ENCODE measurements around the gene OXLD1.

The OXLD1 gene

DNA sequence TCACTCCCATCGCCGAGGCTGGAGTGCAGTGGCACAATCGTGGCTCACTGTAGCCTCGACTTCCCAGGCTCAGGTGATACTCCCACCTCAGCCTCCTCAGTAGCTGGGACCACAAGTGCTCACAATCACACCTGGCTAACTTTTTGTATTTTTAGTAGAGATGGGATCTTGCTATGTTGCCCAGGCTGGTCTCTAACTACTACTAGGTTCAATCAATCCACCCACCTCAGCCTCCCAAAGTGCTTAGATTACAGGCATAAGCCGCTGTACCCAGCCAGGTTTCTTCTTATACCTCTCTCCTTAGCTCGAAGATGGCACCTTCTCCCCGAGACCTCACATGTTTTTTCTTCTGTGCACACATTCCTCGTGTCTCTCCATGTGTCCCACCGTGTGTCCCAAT lies 26.4 kb downstream of the OXLD1 start:
- Histone ChIP-seq H3K9me3 (ENCODE audit: insufficient read depth, low read depth, low read length) (no peaks in the 10 kb centered on the region), H3K4ac (ENCODE audit: low read depth, low read length) (no peak overlapping the region), H3K79me2 (ENCODE audit: control insufficient read depth, insufficient read depth, low read length, poor library complexity) (peaks cover 13% of the 10 kb centered on the region), H2AFZ (ENCODE audit: insufficient read depth, low read length, poor library complexity) (no peak overlapping the region), H2AK5ac (ENCODE audit: low read length) (no peak overlapping the region), H3K23ac (ENCODE audit: low read length) (no peak overlapping the region), H4K12ac (ENCODE audit: low read depth, low read length) (no peak overlapping the region), H3K14ac (ENCODE audit: low read length) (no peak overlapping the region), H4K8ac (ENCODE audit: low read depth, low read length) (no peak overlapping the region), H2BK5ac (ENCODE audit: low read depth, low read length, poor library complexity) (no peak overlapping the region), H3K9ac (ENCODE audit: low read length) (no peak overlapping the region), H3K4me1 (ENCODE audit: control insufficient read depth in 1 of 2, insufficient read depth in 2 of 2, low read length in 2 of 2) (peaks cover 8 to 16% of the 10 kb centered on the region in 2 experiments), H3K79me1 (ENCODE audit: low read length) (peaks cover 8% of the 10 kb centered on the region), H2BK12ac (ENCODE audit: low read length) (no peak overlapping the region), H2BK120ac (ENCODE audit: insufficient read depth, low read length, poor library complexity) (no peak overlapping the region), H3K18ac (ENCODE audit: low read length) (no peak overlapping the region), H3K27ac (ENCODE audit: low read depth, low read length) (no peak overlapping the region), H4K91ac (ENCODE audit: low read depth, low read length) (no peak overlapping the region), H3K27me3 (ENCODE audit: insufficient read depth, low read length) (no peaks in the 10 kb centered on the region), H3K36me3 (ENCODE audit: control insufficient read depth in 1 of 2, insufficient read depth in 2 of 2, low read length in 2 of 2) (peaks cover 0 to 3% of the 10 kb centered on the region in 2 experiments), H3K4me3 (ENCODE audit: low read depth, low read length) (no peak overlapping the region), H3K4me2 (ENCODE audit: low read length) (no peak overlapping the region)
- DNase-seq, result no peak
- no CpG with 5 or more reads among the region's 9 CpGs for WGBS (ENCODE audit: extremely low coverage, insufficient coverage, insufficient read length)

DNA sequence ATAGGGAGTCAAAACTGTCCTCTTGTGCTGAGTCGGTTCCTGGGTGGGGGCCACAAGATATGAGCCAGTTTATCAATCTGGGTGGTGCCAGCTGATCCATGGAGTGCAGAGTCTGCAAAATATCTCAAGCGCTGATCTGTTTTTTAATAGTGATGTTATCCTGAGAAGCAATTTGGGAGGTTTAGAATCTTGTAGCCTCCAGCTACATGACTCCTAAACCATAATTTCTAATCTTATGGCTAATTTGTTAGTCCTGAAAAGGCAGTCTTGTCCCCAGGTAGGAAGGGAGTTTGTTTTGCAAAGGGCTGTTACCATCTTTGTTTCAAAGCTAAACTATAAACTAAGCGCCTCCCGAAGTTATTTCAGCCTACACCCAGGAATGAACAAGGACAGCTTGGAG lies 27.7 kb downstream of the OXLD1 start:
- Histone ChIP-seq H3K4me3 (ENCODE audit: low read depth, low read length) (no peak overlapping the region), H3K4ac (ENCODE audit: low read depth, low read length) (no peak overlapping the region), H3K9me3 (ENCODE audit: insufficient read depth, low read depth, low read length) (no peaks in the 10 kb centered on the region), H2BK12ac (ENCODE audit: low read length) (no peak overlapping the region), H4K12ac (ENCODE audit: low read depth, low read length) (no peak overlapping the region), H2BK5ac (ENCODE audit: low read depth, low read length, poor library complexity) (no peak overlapping the region), H3K18ac (ENCODE audit: low read length) (no peak overlapping the region), H3K27me3 (ENCODE audit: insufficient read depth, low read length) (no peaks in the 10 kb centered on the region), H3K9ac (ENCODE audit: low read length) (no peak overlapping the region), H3K27ac (ENCODE audit: low read depth, low read length) (no peak overlapping the region), H2AFZ (ENCODE audit: insufficient read depth, low read length, poor library complexity) (no peak overlapping the region), H4K91ac (ENCODE audit: low read depth, low read length) (no peak overlapping the region), H3K4me2 (ENCODE audit: low read length) (no peak overlapping the region), H3K14ac (ENCODE audit: low read length) (no peak overlapping the region), H3K23ac (ENCODE audit: low read length) (no peak overlapping the region), H4K8ac (ENCODE audit: low read depth, low read length) (no peak overlapping the region), H3K4me1 (ENCODE audit: control insufficient read depth in 1 of 2, insufficient read depth in 2 of 2, low read length in 2 of 2) (peaks cover 8 to 16% of the 10 kb centered on the region in 2 experiments), H2BK120ac (ENCODE audit: insufficient read depth, low read length, poor library complexity) (no peak overlapping the region), H3K36me3 (ENCODE audit: control insufficient read depth in 1 of 2, insufficient read depth in 2 of 2, low read length in 2 of 2) (peaks cover 0 to 3% of the 10 kb centered on the region in 2 experiments), H3K79me2 (ENCODE audit: control insufficient read depth, insufficient read depth, low read length, poor library complexity) (peaks cover 13% of the 10 kb centered on the region), H3K79me1 (ENCODE audit: low read length) (peaks cover 8% of the 10 kb centered on the region), H2AK5ac (ENCODE audit: low read length) (no peak overlapping the region)
- WGBS (ENCODE audit: extremely low coverage, insufficient coverage, insufficient read length), result no CpG with 5 or more reads among the region's 4 CpGs
- peak in 1 of 2 donors; percentile 64 for DNase-seq

- Histone ChIP-seq H2AFZ (ENCODE audit: insufficient read depth, low read length, poor library complexity) (peak within 1 kb of the TSS; percentile 96), H4K91ac (ENCODE audit: low read depth, low read length) (peak within 1 kb of the TSS; percentile 97)
These were observed 29.7 kb downstream of the OXLD1 start, which contains the start of the genes NPLOC4 and TSPAN10 for GRCh38 chr17:81636505-81637288. Gene NPLOC4, minus strand, starts transcription at chr17:81637112. Its CDS starts 182 bp downstream, at chr17:81636930. Gene TSPAN10, plus strand, starts transcription at chr17:81637196. Its CDS starts 5,217 bp downstream, at chr17:81642413.

DNA sequence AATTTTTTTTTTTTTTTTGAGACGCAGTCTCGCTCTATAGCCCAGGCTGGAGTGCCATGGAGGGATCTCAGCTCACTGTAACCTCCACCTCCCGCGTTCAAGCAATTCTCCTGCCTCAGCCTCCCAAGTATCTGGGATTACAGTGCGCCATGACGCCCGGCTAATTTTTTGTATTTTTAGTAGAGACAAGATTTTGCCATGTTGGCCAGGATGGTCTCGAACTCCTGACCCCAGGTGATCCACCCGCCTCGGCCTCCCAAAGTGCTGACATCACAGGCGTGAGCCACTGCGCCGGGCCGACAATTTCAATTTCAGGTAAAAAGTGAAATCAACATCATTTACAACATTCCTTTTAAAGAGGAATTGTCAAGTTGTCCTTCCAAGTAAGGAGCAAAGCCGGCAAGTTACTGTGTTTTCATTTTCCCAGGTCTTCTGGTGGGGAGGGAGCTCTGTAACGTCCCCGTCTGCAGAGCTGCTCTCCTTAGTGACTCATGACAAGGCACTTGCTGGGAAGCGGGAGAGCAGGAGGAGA lies 30.4 kb downstream of the OXLD1 start:
- peak; percentile 61 to 74 for DNase-seq
- Histone ChIP-seq H3K79me1 (ENCODE audit: low read length) (peaks cover 8% of the 10 kb centered on the region), H3K18ac (ENCODE audit: low read length) (peak overlapping the region; percentile 100), H2BK12ac (ENCODE audit: low read length) (peak overlapping the region; percentile 68), H2BK5ac (ENCODE audit: low read depth, low read length, poor library complexity) (peak overlapping the region; percentile 99), H2BK120ac (ENCODE audit: insufficient read depth, low read length, poor library complexity) (peak overlapping the region; percentile 89), H3K36me3 (ENCODE audit: control insufficient read depth in 1 of 2, insufficient read depth in 2 of 2, low read length in 2 of 2) (peaks cover 4 to 5% of the 10 kb centered on the region in 2 experiments), H3K4ac (ENCODE audit: low read depth, low read length) (peak overlapping the region; percentile 100), H2AFZ (ENCODE audit: insufficient read depth, low read length, poor library complexity) (peak overlapping the region; percentile 96), H4K12ac (ENCODE audit: low read depth, low read length) (peak overlapping the region; percentile 99), H2AK5ac (ENCODE audit: low read length) (peak overlapping the region; percentile 99), H3K27me3 (ENCODE audit: insufficient read depth, low read length) (no peaks in the 10 kb centered on the region), H3K14ac (ENCODE audit: low read length) (peak overlapping the region; percentile 100), H3K9ac (ENCODE audit: low read length) (peak overlapping the region; percentile 95), H4K91ac (ENCODE audit: low read depth, low read length) (peak overlapping the region; percentile 97), H3K4me1 (ENCODE audit: control insufficient read depth in 1 of 2, insufficient read depth in 2 of 2, low read length in 2 of 2) (peaks cover 6 to 7% of the 10 kb centered on the region in 2 experiments), H3K4me2 (ENCODE audit: low read length) (peak overlapping the region; percentile 87), H3K23ac (ENCODE audit: low read length) (no peak overlapping the region), H4K8ac (ENCODE audit: low read depth, low read length) (peak overlapping the region; percentile 96), H3K4me3 (ENCODE audit: low read depth, low read length) (peak overlapping the region; percentile 93), H3K79me2 (ENCODE audit: control insufficient read depth, insufficient read depth, low read length, poor library complexity) (peaks cover 13% of the 10 kb centered on the region), H3K27ac (ENCODE audit: low read depth, low read length) (peak overlapping the region; percentile 91), H3K9me3 (ENCODE audit: insufficient read depth, low read depth, low read length) (no peaks in the 10 kb centered on the region)
- WGBS (ENCODE audit: extremely low coverage, insufficient coverage, insufficient read length), result no CpG with 5 or more reads among the region's 18 CpGs

More at GRCh38 chr17:81636505-81637288, 29.7 kb downstream of the OXLD1 start, which contains the start of the genes NPLOC4 and TSPAN10:
- peak; percentile 76 to 95 for DNase-seq
- Histone ChIP-seq H3K4me2 (ENCODE audit: low read length) (peak within 1 kb of the TSS; percentile 87), H3K4ac (ENCODE audit: low read depth, low read length) (peak within 1 kb of the TSS; percentile 100), H2BK12ac (ENCODE audit: low read length) (peak within 1 kb of the TSS; percentile 68), H2BK120ac (ENCODE audit: insufficient read depth, low read length, poor library complexity) (peak within 1 kb of the TSS; percentile 89), H3K36me3 (ENCODE audit: control insufficient read depth in 1 of 2, insufficient read depth in 2 of 2, low read length in 2 of 2) (peaks cover 1 to 3% of the 10 kb centered on the region in 2 experiments), H3K23ac (ENCODE audit: low read length) (no peak within 1 kb of the TSS), H3K79me2 (ENCODE audit: control insufficient read depth, insufficient read depth, low read length, poor library complexity) (peaks cover 13% of the 10 kb centered on the region), H2AK5ac (ENCODE audit: low read length) (peak within 1 kb of the TSS; percentile 99), H3K79me1 (ENCODE audit: low read length) (peaks cover 8% of the 10 kb centered on the region), H3K4me3 (ENCODE audit: low read depth, low read length) (peak within 1 kb of the TSS; percentile 93), H3K9ac (ENCODE audit: low read length) (peak within 1 kb of the TSS; percentile 95), H4K12ac (ENCODE audit: low read depth, low read length) (peak within 1 kb of the TSS; percentile 99), H3K27ac (ENCODE audit: low read depth, low read length) (peak within 1 kb of the TSS; percentile 91), H3K18ac (ENCODE audit: low read length) (peak within 1 kb of the TSS; percentile 100), H3K9me3 (ENCODE audit: insufficient read depth, low read depth, low read length) (no peaks in the 10 kb centered on the region), H2BK5ac (ENCODE audit: low read depth, low read length, poor library complexity) (peak within 1 kb of the TSS; percentile 99), H3K14ac (ENCODE audit: low read length) (peak within 1 kb of the TSS; percentile 100), H4K8ac (ENCODE audit: low read depth, low read length) (peak within 1 kb of the TSS; percentile 96), H3K4me1 (ENCODE audit: control insufficient read depth in 1 of 2, insufficient read depth in 2 of 2, low read length in 2 of 2) (peaks cover 6 to 7% of the 10 kb centered on the region in 2 experiments), H3K27me3 (ENCODE audit: insufficient read depth, low read length) (no peaks in the 10 kb centered on the region)
- no CpG with 5 or more reads among the region's 77 CpGs for WGBS (ENCODE audit: extremely low coverage, insufficient coverage, insufficient read length)
